T-helper 1 cell treated with Interleukin-12 subunit alpha and Interleukin-12 subunit beta and Interleukin-4 antibody, amounts not matched to agents 30 μg/mL and 1 μg/mL, for 36 hours (primary cell): ENCODE results near the gene CIAO2A.
A peak's percentile ranks its signal among the peaks of the same experiment; 100 is the strongest.

Source experiments
- H3K27ac Mint-ChIP-seq: one replicate; pipeline ENCODE4 v1.8.0; 2021; ENCODE audit warnings: mild to moderate bottlenecking, mixed read lengths
- H3K27me3 Mint-ChIP-seq: one replicate; pipeline ENCODE4 v1.8.0; 2021; ENCODE audit warnings: low read depth, mixed read lengths
- H3K36me3 Mint-ChIP-seq: one replicate; pipeline ENCODE4 v1.8.0; 2021; ENCODE audit warnings: low read depth, mixed read lengths
- H3K4me1 Mint-ChIP-seq: one replicate; pipeline ENCODE4 v1.8.0; 2021; ENCODE audit warnings: low read depth, mixed read lengths
- H3K4me3 Mint-ChIP-seq: one replicate; pipeline ENCODE4 v1.8.0; 2021; ENCODE audit warnings: mild to moderate bottlenecking, moderate library complexity, mixed read lengths
- H3K9me3 Mint-ChIP-seq: one replicate; pipeline ENCODE4 v1.8.0; 2021; ENCODE audit warnings: mixed read lengths

Gene CIAO2A, protein sequence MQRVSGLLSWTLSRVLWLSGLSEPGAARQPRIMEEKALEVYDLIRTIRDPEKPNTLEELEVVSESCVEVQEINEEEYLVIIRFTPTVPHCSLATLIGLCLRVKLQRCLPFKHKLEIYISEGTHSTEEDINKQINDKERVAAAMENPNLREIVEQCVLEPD

DNA sequence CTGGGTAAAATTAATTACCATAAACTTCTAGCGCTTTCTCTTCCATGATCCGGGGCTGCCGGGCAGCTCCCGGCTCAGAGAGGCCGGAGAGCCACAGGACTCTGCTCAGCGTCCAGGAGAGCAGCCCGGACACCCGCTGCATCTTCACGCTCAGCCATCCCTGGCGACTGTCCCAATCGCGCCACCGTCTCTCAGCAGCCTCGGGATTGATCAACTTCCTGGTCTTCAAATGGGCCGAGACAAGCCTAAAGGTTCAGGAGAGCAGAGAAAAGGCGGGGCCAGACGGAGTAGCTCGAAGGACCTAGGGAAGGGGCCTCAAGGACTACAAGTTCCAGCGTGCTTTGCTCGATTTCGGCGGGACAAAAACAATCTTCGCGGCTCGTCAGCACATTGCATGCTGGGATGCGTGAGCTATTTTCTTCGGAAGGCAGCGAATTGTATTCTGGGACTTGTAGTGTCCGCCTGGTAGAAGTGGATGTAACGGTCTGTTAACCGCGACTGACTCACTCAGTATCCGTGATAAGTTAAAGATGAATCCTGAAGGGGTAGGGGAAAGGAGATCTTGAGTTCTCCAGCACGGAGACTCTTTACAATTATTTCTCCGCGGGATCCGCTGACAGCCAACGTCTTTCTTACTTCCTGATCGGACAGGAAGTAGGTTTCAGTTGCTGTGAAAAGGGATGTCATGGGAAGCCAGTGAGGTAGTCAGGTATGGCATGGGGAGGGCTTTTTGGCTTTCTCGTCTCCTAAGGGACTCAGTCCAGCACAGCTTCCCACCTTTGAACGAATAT lies at the start of gene CIAO2A:
Gene CIAO2A (minus strand): TSS at position 212 of the 791 bp plus-strand sequence. CDS start 70 bp downstream, at position 142.
- Mint-ChIP-seq H3K36me3 (peaks cover 22% of the 10 kb centered on the region), H3K4me1 (peaks cover 53% of the 10 kb centered on the region), H3K4me3 (peak within 1 kb of the TSS; percentile 95), H3K9me3 (no peaks in the 10 kb centered on the region), H3K27me3 (no peaks in the 10 kb centered on the region), H3K27ac (peak within 1 kb of the TSS; percentile 99)

DNA sequence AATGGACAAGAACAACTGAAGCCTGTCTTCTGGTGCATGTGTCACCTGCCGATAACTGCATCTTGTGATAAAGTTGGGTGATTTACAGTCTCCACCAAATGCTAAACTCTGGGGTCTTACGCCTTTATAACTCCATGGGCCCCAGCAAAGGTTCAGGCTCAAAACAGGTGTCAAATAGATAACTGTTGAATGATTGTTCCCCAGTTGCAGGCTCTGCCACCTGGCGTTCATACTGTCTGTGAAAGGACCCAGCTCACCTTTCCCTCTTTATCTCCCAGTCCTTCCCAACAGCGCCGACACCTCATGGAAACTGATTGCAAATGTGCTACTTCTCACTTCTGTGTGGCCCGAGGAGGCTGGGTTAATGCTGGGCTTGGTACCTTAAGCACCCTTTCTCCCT lies 49.6 kb upstream of the CIAO2A start:
- Mint-ChIP-seq H3K4me1 (no peaks in the 10 kb centered on the region), H3K36me3 (peaks cover 1% of the 10 kb centered on the region), H3K27ac (no peak overlapping the region), H3K9me3 (no peaks in the 10 kb centered on the region), H3K27me3 (no peaks in the 10 kb centered on the region), H3K4me3 (no peak overlapping the region)

DNA sequence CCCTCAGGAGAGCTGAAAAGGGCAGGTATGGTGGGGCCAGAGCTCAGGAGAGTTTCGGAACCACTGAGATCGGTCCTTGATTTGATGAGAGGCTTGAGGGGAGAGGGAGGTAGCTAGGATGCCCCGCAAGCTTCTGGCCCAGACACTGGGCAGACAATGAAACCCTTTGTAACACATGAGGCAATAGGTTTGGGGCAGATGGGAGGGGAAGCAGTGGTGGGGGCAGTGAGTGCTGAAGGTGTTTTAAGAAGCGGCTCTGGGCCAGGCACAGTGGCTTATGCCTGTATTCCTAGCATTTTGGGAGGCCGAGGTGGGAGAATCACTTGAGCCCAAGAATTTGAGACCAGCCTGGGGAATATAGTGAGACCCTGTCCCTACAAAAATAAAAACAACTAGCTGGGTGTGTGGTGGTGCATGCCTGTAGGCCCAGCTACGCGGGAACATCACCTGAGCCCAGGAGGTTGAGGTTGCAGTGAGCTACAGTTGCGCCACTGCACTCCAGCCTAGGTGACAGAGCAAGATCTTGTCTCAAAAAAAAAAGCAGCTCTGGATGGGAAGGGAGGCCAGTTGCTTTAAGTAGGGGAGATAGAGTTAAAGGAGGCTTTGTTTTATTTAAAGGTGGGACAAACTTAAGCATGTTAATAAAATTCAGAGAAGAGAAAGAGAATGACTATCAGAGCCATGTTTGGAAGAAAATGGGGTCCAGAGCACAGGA lies 48.3 kb upstream of the CIAO2A start:
- peaks cover 8% of the 10 kb centered on the region for H3K36me3 Mint-ChIP-seq
- H3K27me3 Mint-ChIP-seq = no peaks in the 10 kb centered on the region
- peak overlapping the region; percentile 41 for H3K27ac Mint-ChIP-seq
- H3K4me3 Mint-ChIP-seq = no peak overlapping the region
- no peaks in the 10 kb centered on the region for H3K4me1 Mint-ChIP-seq
- no peaks in the 10 kb centered on the region for H3K9me3 Mint-ChIP-seq

DNA sequence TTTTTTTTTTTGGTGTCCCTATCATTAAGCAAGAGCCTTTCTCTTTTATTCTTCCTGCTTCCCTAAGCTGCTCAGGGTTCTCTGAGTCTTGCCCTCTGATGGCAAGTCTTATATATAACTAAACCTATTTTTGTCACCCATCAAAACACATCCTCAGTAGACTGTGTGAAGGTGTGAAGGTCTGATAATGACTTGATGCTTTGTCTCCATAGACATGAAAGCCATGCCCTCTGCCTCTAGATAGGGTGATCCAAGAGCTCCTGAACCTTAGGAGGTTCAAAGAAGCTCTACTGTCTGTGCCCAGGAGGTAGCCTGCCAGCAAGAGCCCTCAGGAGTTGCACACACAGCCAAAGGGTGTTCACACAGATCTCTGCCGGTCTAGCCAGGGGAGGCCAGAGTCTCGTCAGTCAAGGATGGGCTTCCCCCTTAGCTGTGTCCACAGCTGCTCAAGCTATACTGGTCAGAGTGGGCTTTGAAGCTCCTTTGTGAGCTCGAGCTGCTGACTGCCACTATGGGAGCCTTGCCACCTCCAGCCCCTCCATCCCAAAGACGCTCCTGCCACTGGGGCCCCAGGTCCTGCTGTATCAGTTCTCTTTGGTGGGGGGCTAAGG lies 44.8 kb upstream of the CIAO2A start:
- Mint-ChIP-seq H3K27me3 (no peaks in the 10 kb centered on the region), H3K36me3 (peaks cover 12% of the 10 kb centered on the region), H3K4me1 (no peaks in the 10 kb centered on the region), H3K27ac (no peak overlapping the region), H3K4me3 (no peak overlapping the region), H3K9me3 (no peaks in the 10 kb centered on the region)

DNA sequence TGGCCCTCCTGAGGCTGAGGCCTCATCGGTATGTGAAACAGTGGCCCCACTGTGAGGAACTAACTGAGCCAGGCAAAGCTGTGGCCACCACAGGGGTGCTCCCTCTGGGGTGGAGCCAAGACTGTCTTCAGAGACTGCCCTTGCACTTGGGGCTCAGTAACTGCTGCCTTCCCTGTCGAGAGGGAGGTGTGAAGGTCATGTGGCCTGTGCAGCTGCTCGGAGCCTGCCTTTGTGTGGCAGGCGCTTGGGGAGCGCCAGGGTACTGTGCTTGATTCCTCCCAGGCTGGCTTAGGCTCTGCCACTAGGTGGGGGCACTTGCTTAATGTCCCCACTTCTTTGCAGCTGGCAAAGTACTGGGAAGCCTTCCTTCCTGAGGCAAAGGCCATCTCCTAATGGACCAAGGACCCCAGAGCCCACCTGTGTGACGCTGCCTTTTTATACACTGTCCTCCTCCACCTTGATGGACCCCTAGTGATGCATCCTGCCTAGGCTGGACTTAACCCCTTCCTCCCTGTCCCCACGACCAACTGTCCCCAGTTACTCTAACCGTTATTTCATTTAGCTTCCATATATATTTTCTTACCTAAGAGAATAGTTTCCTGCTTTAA lies 43.7 kb upstream of the CIAO2A start:
- Mint-ChIP-seq H3K4me1 (no peaks in the 10 kb centered on the region), H3K9me3 (no peaks in the 10 kb centered on the region), H3K27ac (no peak overlapping the region), H3K4me3 (no peak overlapping the region), H3K27me3 (no peaks in the 10 kb centered on the region), H3K36me3 (peaks cover 17% of the 10 kb centered on the region)

DNA sequence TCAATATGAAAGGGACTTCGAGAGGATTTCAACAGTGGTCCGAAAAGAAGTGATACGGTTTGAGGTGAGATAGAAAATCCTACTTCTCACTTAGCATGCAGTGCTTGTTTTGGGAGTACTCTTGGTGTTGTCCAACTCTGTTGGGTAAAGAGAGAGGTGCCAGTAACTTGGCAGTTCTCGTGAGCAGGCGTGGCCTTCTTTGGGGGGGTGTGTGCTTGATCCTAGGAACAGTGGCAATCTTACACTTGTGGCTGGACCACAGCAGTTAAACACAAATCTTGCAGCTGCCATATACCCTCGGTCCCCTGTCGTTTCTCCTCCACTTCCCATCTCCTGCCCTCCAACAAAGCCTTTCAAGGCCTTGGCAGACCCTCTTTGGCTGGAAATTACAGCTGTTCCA lies 42.7 kb upstream of the CIAO2A start:
- Mint-ChIP-seq H3K27ac (no peak overlapping the region), H3K4me1 (no peaks in the 10 kb centered on the region), H3K36me3 (peaks cover 27% of the 10 kb centered on the region)

DNA sequence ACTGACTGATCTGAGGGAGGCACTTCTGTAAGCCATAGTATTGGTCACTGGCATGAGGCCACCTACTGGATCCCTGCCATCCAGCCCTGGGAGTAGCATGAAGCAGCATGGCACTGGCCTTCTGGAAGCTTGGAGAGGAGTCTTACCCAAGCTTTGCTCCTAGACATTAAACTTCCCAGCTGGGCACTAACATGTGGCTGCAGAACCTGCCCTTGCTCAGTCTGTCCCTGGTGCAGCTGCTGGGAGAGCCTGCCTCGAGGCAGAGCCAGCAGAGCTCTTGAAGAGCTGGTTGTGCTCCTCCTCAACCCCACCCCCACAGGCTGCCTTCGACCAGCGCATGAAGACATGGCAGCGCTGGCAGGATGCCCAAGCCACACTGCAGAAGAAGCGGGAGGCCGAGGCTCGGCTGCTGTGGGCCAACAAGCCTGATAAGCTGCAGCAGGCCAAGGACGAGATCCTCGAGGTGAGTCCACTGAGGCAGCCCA lies 40.7 kb upstream of the CIAO2A start:
- no peaks in the 10 kb centered on the region for H3K9me3 Mint-ChIP-seq
- no peak overlapping the region for H3K27ac Mint-ChIP-seq
- no peaks in the 10 kb centered on the region for H3K4me1 Mint-ChIP-seq
- H3K27me3 Mint-ChIP-seq = no peaks in the 10 kb centered on the region
- no peak overlapping the region for H3K4me3 Mint-ChIP-seq
- H3K36me3 Mint-ChIP-seq = peaks cover 32% of the 10 kb centered on the region

More for the DNA sequence above, 42.7 kb upstream of the CIAO2A start:
- H3K9me3 Mint-ChIP-seq = no peaks in the 10 kb centered on the region
- no peaks in the 10 kb centered on the region for H3K27me3 Mint-ChIP-seq
- no peak overlapping the region for H3K4me3 Mint-ChIP-seq

DNA sequence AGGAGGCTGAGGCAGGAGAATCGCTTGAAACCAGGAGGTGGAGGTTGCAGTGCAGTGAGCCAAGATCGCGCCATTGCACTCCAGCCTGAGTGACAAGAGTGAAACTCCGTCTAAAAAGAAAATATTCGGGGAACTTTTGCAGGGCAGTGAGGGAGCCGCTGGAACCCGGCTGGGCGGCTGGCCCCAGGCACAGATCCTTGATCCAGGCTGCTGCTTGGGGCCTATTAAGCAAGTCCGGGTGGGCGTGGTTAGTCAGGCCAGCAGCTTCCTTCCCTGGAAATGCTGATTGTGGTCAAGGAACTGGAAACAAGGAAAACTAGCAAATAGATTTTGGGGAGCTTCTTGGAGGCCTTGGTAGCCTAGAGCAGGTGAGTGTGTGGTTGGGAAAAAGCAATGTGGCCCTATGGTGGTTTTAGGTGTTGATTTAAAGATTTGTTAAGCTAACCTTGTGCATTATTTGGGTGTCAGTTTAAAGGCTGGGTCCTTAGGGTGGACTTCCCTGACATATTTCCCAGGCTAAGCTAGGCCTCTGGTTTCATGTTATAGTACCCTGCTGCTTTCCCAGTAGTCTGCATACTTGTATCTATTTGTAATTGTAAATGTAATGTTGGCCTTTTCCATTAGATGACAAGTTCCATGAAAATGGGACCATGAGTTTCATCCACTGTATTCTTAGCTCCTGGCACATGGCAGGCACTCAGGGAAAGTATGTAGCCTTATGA lies 40.1 kb upstream of the CIAO2A start:
- Mint-ChIP-seq H3K9me3 (no peaks in the 10 kb centered on the region), H3K4me1 (no peaks in the 10 kb centered on the region), H3K27me3 (no peaks in the 10 kb centered on the region), H3K4me3 (no peak overlapping the region), H3K36me3 (peaks cover 32% of the 10 kb centered on the region), H3K27ac (no peak overlapping the region)

DNA sequence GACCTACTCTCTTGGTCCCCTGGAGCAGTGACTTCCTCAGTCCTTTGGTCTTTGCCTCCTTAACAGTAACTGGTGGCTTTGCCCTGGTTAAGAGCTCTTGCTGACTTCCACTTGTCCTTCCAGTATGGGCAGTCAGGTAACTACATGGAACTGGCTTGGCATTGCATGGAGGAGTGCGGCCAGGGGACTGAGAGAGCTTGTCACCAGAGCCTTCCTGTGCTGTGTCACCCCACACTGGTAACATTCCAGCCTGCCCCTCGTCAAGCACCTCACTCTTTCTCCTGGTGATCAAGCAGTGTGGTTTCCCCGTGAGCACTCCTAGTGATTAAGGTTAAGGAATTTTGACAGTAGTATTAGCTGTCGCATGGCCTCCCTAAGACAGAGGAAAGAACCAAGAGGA lies 38.6 kb upstream of the CIAO2A start:
- Mint-ChIP-seq H3K27ac (no peak overlapping the region), H3K27me3 (no peaks in the 10 kb centered on the region), H3K4me1 (peaks cover 3% of the 10 kb centered on the region), H3K9me3 (no peaks in the 10 kb centered on the region), H3K4me3 (no peak overlapping the region), H3K36me3 (peaks cover 38% of the 10 kb centered on the region)

DNA sequence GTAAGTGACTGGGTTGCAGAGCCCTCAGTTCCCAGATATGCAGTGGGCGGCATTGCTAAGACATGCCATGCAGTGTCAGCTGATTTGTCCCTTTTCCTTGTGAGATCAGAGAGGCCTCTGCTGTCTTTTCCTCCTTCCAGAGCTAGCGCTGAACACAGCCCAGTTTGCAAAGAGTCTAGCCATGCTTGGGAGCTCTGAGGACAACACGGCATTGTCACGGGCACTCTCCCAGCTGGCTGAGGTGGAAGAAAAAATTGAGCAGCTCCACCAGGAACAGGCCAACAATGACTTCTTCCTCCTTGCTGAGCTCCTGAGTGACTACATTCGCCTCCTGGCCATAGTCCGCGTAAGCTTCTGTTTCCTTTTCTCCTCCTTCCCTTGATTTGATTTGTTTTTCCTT lies 37.9 kb upstream of the CIAO2A start:
- no peaks in the 10 kb centered on the region for H3K9me3 Mint-ChIP-seq
- H3K36me3 Mint-ChIP-seq = peaks cover 36% of the 10 kb centered on the region
- no peaks in the 10 kb centered on the region for H3K27me3 Mint-ChIP-seq
- no peak overlapping the region for H3K27ac Mint-ChIP-seq
- H3K4me1 Mint-ChIP-seq = peaks cover 3% of the 10 kb centered on the region
- H3K4me3 Mint-ChIP-seq = no peak overlapping the region

DNA sequence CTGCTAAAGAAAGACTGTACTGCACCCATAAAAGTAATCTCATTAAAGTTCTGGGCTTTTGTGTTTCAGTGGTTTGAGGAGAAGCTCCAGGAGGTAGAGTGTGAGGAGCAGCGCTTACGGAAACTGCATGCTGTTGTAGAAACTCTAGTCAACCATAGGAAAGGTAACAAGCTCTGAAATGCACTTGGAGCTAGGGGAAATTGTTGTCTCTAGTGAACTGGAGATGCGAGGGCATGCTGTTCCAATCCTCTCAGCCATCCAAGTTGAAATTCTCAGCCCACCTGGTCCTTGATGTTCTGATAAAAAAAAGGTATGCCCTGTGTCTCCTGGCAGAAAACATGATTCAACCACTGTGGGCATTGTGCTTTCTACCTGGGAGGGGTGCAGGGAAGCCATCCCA lies 36.5 kb upstream of the CIAO2A start:
- Mint-ChIP-seq H3K4me1 (peaks cover 3% of the 10 kb centered on the region), H3K4me3 (no peak overlapping the region), H3K36me3 (peaks cover 40% of the 10 kb centered on the region), H3K27me3 (no peaks in the 10 kb centered on the region), H3K27ac (no peak overlapping the region), H3K9me3 (no peaks in the 10 kb centered on the region)

DNA sequence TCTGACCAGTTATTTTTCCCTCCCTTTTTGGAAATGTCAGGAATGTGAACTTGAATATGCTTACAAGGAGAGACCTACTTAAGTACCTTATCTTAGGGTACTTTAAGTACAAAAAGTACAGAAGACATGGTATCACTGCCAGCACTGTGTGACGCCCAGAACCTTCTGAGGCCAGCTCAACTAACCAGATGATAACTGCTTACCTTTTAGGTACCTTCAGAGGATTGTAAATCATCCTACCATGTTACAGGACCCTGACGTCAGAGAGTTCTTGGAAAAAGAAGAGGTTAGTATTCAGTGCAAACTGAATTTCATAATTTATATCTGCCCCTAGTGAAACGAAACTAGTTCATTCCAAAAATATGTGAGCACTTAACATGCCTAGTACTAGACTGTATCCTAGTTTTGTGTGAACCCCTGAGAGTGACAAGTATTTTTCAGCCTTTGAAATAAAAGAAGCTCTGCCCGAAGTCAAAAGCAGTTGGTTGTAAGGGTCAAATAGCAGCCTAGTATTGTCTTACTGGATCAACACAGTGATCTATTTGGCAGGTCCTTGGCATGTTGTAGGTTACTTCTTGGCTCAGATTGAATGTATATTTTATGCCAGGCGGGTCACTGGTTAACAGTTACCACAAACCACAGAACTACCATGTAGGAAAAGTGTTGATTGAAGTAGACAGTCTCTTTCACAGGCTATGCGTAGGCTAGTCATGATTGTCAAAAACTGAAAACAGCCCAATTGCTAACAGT lies 34.1 kb upstream of the CIAO2A start:
- Mint-ChIP-seq H3K9me3 (no peaks in the 10 kb centered on the region), H3K4me1 (peaks cover 3% of the 10 kb centered on the region), H3K27me3 (no peaks in the 10 kb centered on the region), H3K27ac (no peak overlapping the region), H3K36me3 (peaks cover 43% of the 10 kb centered on the region), H3K4me3 (no peak overlapping the region)

DNA sequence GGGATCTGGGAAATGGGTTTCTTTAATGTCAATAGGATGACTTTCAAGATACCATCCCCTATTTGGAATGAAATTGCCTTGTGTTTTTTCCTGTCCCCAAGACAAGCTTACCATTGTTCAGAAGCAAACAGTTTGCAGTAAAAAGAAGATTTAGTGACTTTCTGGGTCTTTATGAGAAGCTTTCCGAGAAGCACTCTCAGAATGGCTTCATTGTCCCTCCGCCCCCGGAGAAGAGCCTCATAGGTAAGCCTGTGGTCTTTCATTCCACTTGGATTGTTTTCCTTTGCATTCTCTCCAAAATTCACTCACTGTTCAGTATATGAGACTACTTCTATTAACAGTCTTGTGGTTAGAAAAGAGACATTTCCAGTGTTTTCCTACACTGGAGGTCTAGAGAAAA lies 32.3 kb upstream of the CIAO2A start:
- no peaks in the 10 kb centered on the region for H3K9me3 Mint-ChIP-seq
- H3K27ac Mint-ChIP-seq = no peak overlapping the region
- H3K4me1 Mint-ChIP-seq = peaks cover 3% of the 10 kb centered on the region
- H3K27me3 Mint-ChIP-seq = no peaks in the 10 kb centered on the region
- no peak overlapping the region for H3K4me3 Mint-ChIP-seq
- H3K36me3 Mint-ChIP-seq = peaks cover 34% of the 10 kb centered on the region
